ENCODE data around the gene NTM. TPM values are rescaled to one million over a fixed set of nuclear protein-coding genes. Genes with fewer than 3 reads are reported as not detected.

The NTM gene
- total RNA-seq, 3 donors from 2014 or later, result 0.66 to 9.0 (median 1.0) TPM

DNA sequence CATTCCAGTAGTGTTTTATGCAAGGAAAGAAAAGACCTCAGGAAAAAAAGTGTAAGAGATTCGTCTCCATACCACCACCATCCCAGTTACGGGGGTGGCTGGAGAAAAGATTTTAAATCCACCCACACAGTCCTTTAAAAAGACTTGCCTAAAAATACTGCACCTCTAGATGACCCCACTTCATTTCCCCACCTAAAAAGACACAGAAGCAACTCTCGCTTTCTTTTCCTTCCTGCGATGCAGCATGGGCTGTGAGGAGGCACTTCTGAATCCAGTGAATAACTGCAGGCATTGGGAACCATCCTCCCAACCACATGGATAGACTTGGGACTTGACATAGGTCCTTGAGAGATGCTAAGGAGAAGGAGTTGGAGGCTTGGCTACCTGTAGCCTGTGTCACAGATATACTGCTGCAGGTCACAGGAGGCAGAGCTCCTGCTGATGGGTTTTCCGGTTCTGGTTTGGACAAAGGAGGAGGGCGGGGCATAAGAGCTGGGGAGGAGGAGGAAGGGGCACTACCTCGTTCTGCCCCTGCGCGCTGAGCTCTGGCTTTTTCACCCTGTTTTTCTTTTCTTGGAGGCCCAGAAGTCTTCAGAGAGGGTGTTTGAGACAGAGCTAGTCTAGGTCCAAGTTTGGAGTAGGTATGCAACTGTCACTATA, 285.9 kb downstream of the NTM start:
- Histone ChIP-seq H3K36me3 (no peaks in the 10 kb centered on the region), H3K9me3 (no peaks in the 10 kb centered on the region), H3K27me3 (no peaks in the 10 kb centered on the region), H3K27ac (no peak overlapping the region), H3K4me1 (no peaks in the 10 kb centered on the region), H3K4me3 (no peak overlapping the region)
- no peak for DNase-seq (ENCODE audit: low spot score in 2 of 2)
- TF ChIP-seq POLR2A (IDR thresholded peaks at IDR 0.05) (no peak), CTCF (IDR thresholded peaks at IDR 0.05) (no peak), POLR2AphosphoS5 (IDR thresholded peaks at IDR 0.05) (no peak)
- intact Hi-C loops (cut with DNase I; ENCODE audit: low total_unique reads), result no loop called here

DNA sequence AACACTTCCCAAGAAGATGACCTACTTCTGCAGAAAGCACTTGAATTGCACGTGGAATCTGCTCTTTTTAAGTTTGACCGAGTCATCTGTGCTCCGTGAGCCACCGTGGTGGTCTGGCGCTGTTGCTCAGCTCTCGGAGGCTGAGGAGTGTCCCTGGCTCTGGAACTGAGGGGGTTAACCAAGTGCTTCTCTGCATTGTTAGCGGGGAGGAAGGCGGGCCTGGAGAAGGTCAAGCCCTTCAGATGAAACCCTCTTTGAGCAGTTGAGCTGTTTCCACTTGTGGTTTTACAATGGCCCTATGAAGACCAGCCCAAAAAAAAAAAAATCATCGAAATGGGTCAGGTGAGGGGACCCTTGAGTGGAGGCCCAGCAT, 286.4 kb downstream of the NTM start:
- H3K4me1 ChIP-seq, result no peaks in the 10 kb centered on the region
- no peaks in the 10 kb centered on the region for H3K36me3 ChIP-seq
- TF ChIP-seq POLR2A (IDR thresholded peaks at IDR 0.05) (no peak), POLR2AphosphoS5 (IDR thresholded peaks at IDR 0.05) (no peak), CTCF (IDR thresholded peaks at IDR 0.05) (no peak)
- H3K27me3 ChIP-seq, result no peaks in the 10 kb centered on the region
- no peaks in the 10 kb centered on the region for H3K9me3 ChIP-seq
- H3K27ac ChIP-seq, result no peak overlapping the region
- H3K4me3 ChIP-seq, result no peak overlapping the region
- intact Hi-C loops (cut with DNase I; ENCODE audit: low total_unique reads), result no loop called here
- no peak for DNase-seq (ENCODE audit: low spot score in 2 of 2)

DNA sequence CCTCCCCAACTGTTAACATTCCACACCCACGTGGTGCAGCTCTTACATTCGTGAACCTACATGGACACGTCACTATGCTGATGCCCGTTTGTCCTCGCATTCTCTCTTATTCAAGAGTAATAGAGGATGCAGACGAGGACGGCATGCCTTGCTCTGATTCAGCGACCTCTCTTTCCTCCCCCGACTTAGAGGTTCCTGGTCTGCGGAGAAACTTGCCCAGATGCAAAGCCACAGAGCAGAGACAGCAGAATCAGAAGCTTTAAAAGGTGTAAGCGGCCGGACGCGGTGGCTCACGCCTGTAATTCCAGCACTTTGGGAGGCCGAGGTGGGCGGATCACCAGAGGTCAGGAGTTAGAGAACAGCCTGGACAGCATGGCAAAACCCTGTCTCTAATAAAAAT, 288.0 kb downstream of the NTM start:
- no peaks in the 10 kb centered on the region for H3K27me3 ChIP-seq
- H3K4me3 ChIP-seq, result no peak overlapping the region
- no peak for DNase-seq (ENCODE audit: low spot score in 2 of 2)
- H3K9me3 ChIP-seq, result no peaks in the 10 kb centered on the region
- H3K36me3 ChIP-seq, result no peaks in the 10 kb centered on the region
- no peak overlapping the region for H3K27ac ChIP-seq
- no peaks in the 10 kb centered on the region for H3K4me1 ChIP-seq
- TF ChIP-seq CTCF (IDR thresholded peaks at IDR 0.05), result no peak
- intact Hi-C loops (cut with DNase I; ENCODE audit: low total_unique reads), result no loop called here

DNA sequence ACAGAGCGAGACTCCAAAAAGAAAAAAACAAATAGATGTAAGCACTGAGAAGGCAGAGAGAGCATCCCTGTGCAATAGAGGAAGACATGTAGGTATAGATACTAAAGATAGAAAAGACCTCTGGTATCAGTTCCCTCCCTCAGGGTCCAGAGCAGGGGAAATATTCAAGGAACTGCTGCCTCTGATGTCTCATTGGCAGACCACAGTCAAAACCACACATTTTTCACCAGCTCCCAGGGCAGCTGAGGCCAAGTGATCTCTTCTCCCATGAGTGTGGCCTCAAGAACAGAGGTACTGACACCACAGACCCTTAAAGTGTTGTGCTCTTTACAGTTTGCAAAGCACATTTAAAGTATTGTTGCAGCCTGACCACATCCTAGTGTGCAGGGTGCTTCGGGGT, 288.5 kb downstream of the NTM start:
- H3K9me3 ChIP-seq, result no peaks in the 10 kb centered on the region
- H3K4me1 ChIP-seq, result no peaks in the 10 kb centered on the region
- H3K4me3 ChIP-seq, result no peak overlapping the region
- H3K36me3 ChIP-seq, result no peaks in the 10 kb centered on the region
- no peaks in the 10 kb centered on the region for H3K27me3 ChIP-seq
- intact Hi-C loops (cut with DNase I; ENCODE audit: low total_unique reads), result no loop called here
- TF ChIP-seq POLR2A (IDR thresholded peaks at IDR 0.05) (no peak), POLR2AphosphoS5 (IDR thresholded peaks at IDR 0.05) (no peak), CTCF (IDR thresholded peaks at IDR 0.05) (no peak)
- no peak overlapping the region for H3K27ac ChIP-seq
- no peak for DNase-seq (ENCODE audit: low spot score in 2 of 2)

DNA sequence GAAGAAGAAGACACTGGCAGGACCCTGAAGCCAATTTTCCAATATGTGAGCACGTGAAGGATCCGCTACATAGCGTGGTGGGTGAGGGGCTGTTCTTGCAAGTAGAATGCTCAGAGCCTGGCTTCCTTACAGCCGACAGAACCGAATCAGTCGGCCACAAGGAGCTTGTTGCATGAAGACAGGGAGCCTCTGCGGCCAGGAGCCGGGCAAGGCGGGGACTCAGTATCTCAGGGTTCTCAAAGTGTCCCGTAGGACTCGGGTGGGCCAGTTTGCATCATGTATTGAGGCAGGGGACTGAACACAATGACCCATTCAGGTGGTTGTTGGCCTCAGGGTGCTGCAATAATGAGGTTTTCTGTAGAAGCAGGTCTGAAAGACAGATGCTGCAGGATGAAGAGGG, 289.5 kb downstream of the NTM start:
- intact Hi-C loops (cut with DNase I; ENCODE audit: low total_unique reads), result no loop called here
- Histone ChIP-seq H3K36me3 (no peaks in the 10 kb centered on the region), H3K27me3 (no peaks in the 10 kb centered on the region), H3K4me1 (no peaks in the 10 kb centered on the region), H3K9me3 (no peaks in the 10 kb centered on the region), H3K27ac (no peak overlapping the region), H3K4me3 (no peak overlapping the region)
- no peak for DNase-seq (ENCODE audit: low spot score in 2 of 2)
- TF ChIP-seq POLR2AphosphoS5 (IDR thresholded peaks at IDR 0.05) (no peak), CTCF (IDR thresholded peaks at IDR 0.05) (no peak), POLR2A (IDR thresholded peaks at IDR 0.05) (no peak)

All from breast epithelium (tissue), 4 donors.